Medulla oblongata (tissue), 1 donor: ENCODE measurements around the gene ESAM.

Source experiments
- DNase-seq: peaks from one replicate; pipeline ENCODE4 v3.0.0-alpha.2; 2015; ENCODE audit errors: extremely low spot score

The ESAM gene, protein sequence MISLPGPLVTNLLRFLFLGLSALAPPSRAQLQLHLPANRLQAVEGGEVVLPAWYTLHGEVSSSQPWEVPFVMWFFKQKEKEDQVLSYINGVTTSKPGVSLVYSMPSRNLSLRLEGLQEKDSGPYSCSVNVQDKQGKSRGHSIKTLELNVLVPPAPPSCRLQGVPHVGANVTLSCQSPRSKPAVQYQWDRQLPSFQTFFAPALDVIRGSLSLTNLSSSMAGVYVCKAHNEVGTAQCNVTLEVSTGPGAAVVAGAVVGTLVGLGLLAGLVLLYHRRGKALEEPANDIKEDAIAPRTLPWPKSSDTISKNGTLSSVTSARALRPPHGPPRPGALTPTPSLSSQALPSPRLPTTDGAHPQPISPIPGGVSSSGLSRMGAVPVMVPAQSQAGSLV

GRCh38 chr11:124762105-124762623 lies at the start of gene ESAM:
Gene ESAM, minus strand, starts transcription at chr11:124762290. Its CDS starts 136 bp downstream, at chr11:124762154.
- DNase-seq, result no peak

DNA sequence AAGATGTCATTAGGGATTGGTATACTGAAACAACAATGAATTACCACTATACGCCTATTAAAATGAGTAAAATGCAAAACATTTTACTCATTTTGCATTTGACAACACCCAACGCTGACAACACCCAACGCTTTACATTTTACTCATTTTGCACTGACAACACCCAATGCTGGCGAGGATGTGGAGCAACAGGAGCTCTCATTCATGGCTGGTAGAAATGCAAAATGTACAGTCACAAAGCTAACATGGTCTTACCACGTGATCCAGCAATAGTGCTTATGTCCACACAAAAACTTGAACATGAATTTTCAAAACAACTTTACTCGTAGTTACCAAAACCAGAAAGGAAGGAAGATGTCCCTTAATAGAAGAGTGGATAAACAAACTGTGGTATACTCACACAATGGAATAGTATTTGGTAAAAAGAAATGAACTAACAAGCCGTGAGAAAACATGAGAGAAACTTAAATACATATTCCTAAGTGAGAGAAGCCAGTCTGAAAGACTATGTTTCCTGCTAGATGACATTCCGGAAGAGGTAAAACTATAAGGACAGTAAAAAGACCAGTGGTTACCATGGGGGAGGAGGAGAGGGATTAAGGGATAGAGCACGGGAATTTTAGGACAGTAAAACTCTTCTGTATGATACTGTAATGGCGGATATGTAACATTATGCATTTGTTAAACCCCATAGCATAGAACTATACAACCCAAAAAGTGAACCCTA lies 49.5 kb upstream of the ESAM start:
- DNase-seq, result no peak

GRCh38 chr11:124807660-124808270 lies 45.7 kb upstream of the ESAM start:
- DNase-seq, result no peak

DNA sequence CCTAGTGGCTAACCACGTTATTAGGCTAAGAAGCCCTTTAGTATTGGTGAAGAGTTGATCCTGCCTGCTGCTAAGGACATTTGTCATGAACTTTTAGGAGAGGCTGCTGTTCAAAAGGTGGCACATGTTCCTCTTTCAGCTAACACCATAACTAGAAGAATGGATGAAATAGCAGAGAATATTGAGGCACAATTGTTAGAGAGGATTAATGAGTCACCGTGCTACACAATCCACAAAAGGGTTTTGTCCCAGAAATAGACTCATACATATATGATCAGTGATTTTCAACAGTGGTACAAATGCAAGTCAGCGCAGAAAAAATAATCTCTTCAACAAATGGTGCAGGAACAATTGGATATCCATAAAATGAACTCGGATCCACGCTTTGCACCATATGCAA lies 45.1 kb upstream of the ESAM start:
- no peak for DNase-seq

- DNase-seq, result no peak
Observed at GRCh38 chr11:124804884-124805283, 42.8 kb upstream of the ESAM start.

DNA sequence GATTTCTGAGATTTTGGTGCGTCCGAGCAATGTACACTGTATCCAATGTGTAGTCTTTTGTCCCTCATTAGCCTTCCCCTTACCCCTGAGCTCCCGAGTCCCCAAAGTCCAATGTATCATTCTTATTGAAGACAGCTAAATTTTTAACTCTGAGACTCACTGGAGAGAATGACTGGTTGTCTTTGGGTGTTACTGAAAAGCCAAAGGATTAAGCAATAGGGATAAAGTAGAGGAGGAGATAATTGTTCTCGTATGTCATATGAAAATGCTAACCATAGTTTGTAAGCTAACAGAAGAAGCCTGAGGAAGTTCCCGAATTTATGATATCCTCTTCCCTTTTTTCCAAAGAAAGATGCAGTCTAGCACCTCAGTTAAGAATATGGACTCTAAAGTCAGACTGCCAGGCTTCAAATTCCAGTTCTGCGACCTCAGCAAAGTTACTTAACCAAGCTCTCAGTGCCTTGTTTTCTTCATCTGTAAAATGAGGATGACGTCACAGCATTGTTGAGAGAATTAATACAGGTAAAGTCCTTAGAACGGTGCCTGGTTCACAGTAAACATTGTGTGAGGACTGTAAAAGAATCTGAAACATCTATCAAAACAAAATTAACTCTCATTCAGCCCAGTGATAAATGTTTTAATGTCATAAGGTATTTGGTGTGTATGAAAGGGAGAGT lies 39.7 kb upstream of the ESAM start:
- no peak for DNase-seq

DNA sequence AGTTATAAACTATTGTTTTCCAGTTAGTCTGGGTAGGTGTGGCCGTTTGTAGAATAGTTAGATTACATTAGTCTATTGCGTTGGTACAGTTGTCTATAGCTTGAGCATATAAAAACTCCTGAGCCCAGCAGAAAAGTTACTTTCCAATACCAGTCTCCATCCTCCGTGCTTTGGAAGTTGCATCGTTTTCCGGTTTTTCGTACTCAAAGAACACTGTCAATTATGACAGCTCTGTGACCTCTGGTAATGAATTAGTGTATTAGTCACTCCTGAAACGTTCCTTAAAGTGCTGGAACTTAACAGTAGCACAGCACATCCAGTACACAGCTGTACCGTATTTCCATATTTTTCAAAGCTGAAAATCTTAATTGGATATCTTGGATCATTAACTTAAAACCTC lies 38.9 kb upstream of the ESAM start:
- no peak for DNase-seq

DNA sequence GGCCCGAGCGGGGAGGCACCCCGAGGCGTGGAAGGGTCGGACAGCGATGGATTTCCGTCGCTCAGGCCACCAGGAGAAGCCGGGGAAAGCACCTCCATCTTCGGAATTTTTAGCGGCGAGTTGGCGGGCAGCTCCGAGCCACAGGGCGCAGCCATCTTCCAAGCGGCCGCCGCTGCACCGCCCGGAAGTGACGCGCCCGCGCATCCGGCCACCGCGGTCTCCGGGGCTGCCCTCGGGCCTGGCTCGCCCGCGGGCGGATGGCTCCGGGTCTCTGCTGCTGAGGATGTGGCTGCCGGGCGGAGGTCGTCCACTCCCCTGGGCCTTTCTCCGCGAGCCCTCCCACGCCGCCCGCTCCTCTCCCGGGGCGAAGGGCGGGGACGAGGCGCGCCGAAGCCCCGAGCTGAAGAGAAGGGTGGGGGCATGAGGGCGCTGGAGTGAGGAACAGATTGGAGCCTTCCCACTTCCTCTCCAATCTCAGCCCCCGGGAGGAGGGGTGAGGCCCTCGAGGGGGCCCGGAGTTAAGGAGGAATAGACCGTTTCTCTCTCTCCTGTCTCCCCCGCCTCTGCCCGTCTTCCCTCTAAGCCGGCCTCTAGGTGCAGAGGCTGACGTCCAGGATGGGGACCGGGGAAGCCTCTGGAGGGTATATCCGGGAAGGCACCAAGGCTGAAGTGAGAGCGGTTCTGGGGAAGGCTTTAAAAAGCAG lies 38.3 kb upstream of the ESAM start, which contains the start of gene MSANTD2:
Gene MSANTD2, minus strand, starts transcription at position 181 of the 704 bp plus-strand sequence. Its CDS starts 26 bp downstream, at position 155.
- peak; percentile 94 for DNase-seq

DNA sequence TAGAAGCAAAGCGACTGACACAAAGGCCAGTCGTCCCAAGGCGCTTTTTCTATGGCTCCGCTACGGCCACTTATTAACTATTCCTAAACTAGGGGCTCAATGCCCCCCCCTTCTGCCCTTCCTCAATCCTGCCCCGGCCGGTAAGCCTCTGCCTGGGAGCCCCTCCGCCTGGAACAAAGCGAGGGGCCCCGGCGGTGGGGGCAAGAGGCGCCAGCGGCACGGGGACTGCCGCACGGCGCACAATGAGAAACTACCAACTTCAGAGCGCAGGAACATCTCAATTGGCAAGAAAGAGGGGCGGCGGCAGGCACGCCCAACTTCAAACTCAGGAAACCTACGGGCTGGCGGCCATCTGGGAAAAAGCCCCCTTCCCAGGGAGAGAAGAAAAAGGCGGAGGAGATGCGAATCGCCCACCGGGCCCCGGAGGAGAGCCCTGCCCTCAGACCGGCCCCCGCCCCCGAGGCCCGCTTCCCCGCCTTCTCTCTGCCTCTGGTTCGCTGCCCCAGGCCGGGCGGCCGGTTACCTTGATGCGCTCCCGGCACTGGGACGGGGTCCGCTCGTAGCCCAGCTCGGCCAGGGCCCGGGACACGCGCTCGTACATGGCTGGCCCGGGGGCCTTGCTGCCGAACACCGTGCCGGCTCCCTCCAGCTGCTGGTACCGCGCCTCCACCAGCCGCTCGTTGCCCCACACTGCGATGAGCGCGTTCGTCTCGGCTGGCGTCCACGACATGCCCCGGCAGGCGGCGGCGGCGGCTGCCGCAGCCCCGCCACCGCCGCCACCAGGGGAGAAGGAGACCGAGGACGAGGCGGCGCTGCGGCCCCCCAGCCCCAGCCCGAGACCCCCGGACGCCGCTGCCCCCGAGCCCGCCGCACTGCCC lies 37.5 kb upstream of the ESAM start:
- DNase-seq, result peak; percentile 5

DNA sequence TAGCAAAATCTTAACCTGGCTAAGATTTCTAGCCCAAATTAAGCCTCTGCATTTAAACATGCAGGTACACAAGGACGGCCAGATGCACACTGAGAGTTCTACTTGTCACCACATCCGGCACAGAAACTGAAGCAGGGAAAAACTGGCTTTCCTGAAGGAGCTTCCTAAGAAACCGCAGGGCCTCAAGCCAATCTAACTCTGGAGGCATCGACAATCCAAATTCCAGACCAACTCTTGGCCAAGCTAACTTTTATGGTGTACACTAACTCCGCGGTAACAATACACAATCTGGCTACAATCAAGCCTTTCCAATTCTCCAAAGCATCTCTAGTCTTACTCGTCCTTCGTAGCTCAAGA lies 36.9 kb upstream of the ESAM start:
- peak; percentile 11 for DNase-seq

DNA sequence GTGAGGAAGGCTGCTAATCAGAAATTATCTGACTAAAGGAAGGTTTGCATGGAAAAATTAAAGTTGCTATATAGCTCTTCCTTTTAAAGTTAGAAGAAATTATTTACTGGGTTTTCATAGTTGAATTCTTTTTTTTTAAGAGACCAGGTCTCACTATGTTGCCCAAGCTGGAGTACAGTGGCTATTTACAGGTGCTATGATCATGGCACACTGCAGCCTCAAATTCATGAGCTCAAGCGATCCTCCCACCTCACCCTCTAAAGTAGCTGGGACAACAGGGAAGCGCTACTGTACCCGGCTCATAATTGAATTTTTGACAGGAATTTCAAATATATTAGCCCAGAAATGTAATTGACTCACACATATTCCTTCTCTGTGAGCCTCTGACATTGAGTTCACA lies 34.2 kb upstream of the ESAM start:
- no peak for DNase-seq

- DNase-seq, result peak; percentile 55
Observed at GRCh38 chr11:124793466-124794278, 31.6 kb upstream of the ESAM start.

GRCh38 chr11:124791626-124792341 lies 29.7 kb upstream of the ESAM start:
- DNase-seq, result no peak

- DNase-seq, result no peak
Observed at GRCh38 chr11:124788521-124788920, 26.4 kb upstream of the ESAM start.

GRCh38 chr11:124784051-124784450 lies 22.0 kb upstream of the ESAM start:
- DNase-seq, result no peak

- DNase-seq, result no peak
Observed at GRCh38 chr11:124783002-124783401, 20.9 kb upstream of the ESAM start.

- DNase-seq, result no peak
Observed at GRCh38 chr11:124779568-124779967, 17.5 kb upstream of the ESAM start.

DNA sequence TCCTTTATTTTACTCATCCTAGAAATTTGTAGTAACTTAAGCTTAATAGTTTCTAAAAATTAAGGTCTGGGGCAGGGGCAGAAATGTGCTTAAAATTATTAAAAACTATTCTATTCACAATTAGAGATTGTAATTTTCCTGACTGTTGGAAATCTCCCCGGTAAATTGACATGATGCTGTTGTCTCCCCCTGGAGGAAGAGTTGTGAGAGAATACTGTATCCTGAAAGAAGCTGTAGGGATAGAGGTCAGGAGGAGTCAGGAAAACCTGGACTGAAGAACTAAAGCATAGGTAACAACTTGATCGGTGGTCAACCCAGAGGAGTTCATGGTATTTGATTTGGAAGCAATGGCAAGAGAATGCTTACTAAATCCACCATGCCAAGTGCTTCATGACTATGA lies 16.2 kb upstream of the ESAM start:
- DNase-seq, result no peak
